H9 (cell line): ENCODE measurements around the gene TRIM56. TPM values are rescaled to one million over a fixed set of nuclear protein-coding genes. Genes with fewer than 3 reads are reported as not detected.

Experiments
- DNase-seq: peaks from one replicate; pipeline ENCODE4 v3.0.0-alpha.2; 2017
- H2AFZ ChIP-seq: one replicate; pipeline ENCODE4 v1.6.1; 2013; ENCODE audit warnings: mild to moderate bottlenecking, low read length, control low read depth, moderate library complexity
- H2AK5ac ChIP-seq: 2 replicates; pipeline ENCODE4 v1.6.1; 2013; ENCODE audit warnings: low read length, control low read depth, mixed read lengths; ENCODE audit not compliant: insufficient read length
- H2BK120ac ChIP-seq: one replicate; pipeline ENCODE4 v1.6.1; 2013; ENCODE audit warnings: low read depth, mild to moderate bottlenecking, low read length, control low read depth, inconsistent platforms; ENCODE audit not compliant: poor library complexity, severe bottlenecking
- H2BK12ac ChIP-seq: 2 replicates; pipeline ENCODE4 v1.6.1; 2013; ENCODE audit warnings: low read length, control low read depth, mixed read lengths, low read depth; ENCODE audit not compliant: insufficient read length
- H2BK15ac ChIP-seq: 2 replicates; pipeline ENCODE4 v1.6.1; 2013; ENCODE audit warnings: low read depth, low read length, control low read depth
- H2BK20ac ChIP-seq: one replicate; pipeline ENCODE4 v1.6.1; 2013; ENCODE audit warnings: low read depth, mild to moderate bottlenecking, low read length, control low read depth, inconsistent platforms; ENCODE audit not compliant: poor library complexity, severe bottlenecking
- H2BK5ac ChIP-seq: 2 replicates; pipeline ENCODE4 v1.6.1; 2013; ENCODE audit warnings: low read length, control low read depth, mixed read lengths; ENCODE audit not compliant: insufficient read length
- H3K14ac ChIP-seq: 2 replicates; pipeline ENCODE4 v1.6.1; 2013; ENCODE audit warnings: low read length, control low read depth; ENCODE audit not compliant: insufficient read depth
- H3K18ac ChIP-seq: 2 replicates; pipeline ENCODE4 v1.6.1; 2013; ENCODE audit warnings: low read depth, mild to moderate bottlenecking, mixed read lengths, low read length, control low read depth; ENCODE audit not compliant: insufficient read length
- H3K23ac ChIP-seq: 2 replicates; pipeline ENCODE4 v1.6.1; 2013; ENCODE audit warnings: low read length, control low read depth, mixed read lengths, low read depth; ENCODE audit not compliant: insufficient read length
- H3K23me2 ChIP-seq: 2 replicates; pipeline ENCODE4 v1.6.1; 2013; ENCODE audit warnings: low read depth, mild to moderate bottlenecking, mixed read lengths, low read length, control low read depth; ENCODE audit not compliant: insufficient read length, poor library complexity, severe bottlenecking
- H3K27ac ChIP-seq: 2 replicates; pipeline ENCODE4 v1.5.1; 2013; ENCODE audit warnings: low read length, control low read depth, mixed read lengths, low read depth; ENCODE audit not compliant: insufficient read length
- H3K27me3 ChIP-seq: 2 replicates; pipeline ENCODE4 v1.6.1; 2013; ENCODE audit warnings: low read length, control low read depth, inconsistent platforms; ENCODE audit not compliant: insufficient read depth
- H3K4ac ChIP-seq: 2 replicates; pipeline ENCODE4 v1.6.1; 2013; ENCODE audit warnings: low read depth, mild to moderate bottlenecking, control low read depth, inconsistent platforms, low read length, moderate library complexity
- H3K4me1 ChIP-seq: 2 replicates; pipeline ENCODE4 v1.6.1; 2013; ENCODE audit warnings: low read length, control low read depth, inconsistent platforms; ENCODE audit not compliant: insufficient read depth
- H3K4me2 ChIP-seq: 2 replicates; pipeline ENCODE4 v1.6.1; 2013; ENCODE audit warnings: low read length, control low read depth, mixed read lengths; ENCODE audit not compliant: insufficient read length, insufficient read depth
- H3K56ac ChIP-seq: 2 replicates; pipeline ENCODE4 v1.6.1; 2013; ENCODE audit warnings: low read depth, mild to moderate bottlenecking, mixed read lengths, low read length, control low read depth; ENCODE audit not compliant: insufficient read length
- H3K79me1 ChIP-seq: 2 replicates; pipeline ENCODE4 v1.6.1; 2013; ENCODE audit warnings: low read depth, mild to moderate bottlenecking, moderate library complexity, low read length, control low read depth, inconsistent platforms; ENCODE audit not compliant: insufficient read depth, poor library complexity, severe bottlenecking
- H3K79me2 ChIP-seq: 2 replicates; pipeline ENCODE4 v1.6.1; 2013; ENCODE audit warnings: low read length, control low read depth, inconsistent platforms; ENCODE audit not compliant: insufficient read depth
- H3K9ac ChIP-seq: 2 replicates; pipeline ENCODE4 v1.6.1; 2013; ENCODE audit warnings: low read length, control low read depth, mixed read lengths; ENCODE audit not compliant: insufficient read length; ENCODE audit errors: extremely low read depth
- H3K9me3 ChIP-seq: one replicate; pipeline ENCODE4 v1.6.1; 2013; ENCODE audit warnings: low read depth, low read length, inconsistent platforms; ENCODE audit not compliant: control insufficient read depth
- H3T11ph ChIP-seq: one replicate; pipeline ENCODE4 v1.6.1; 2013; ENCODE audit warnings: mild to moderate bottlenecking, low read length, control low read depth, inconsistent platforms
- H4K20me1 ChIP-seq: one replicate; pipeline ENCODE4 v1.6.1; 2013; ENCODE audit not compliant: control insufficient read depth, insufficient read length, insufficient read depth
- H4K5ac ChIP-seq: 2 replicates; pipeline ENCODE4 v1.6.1; 2013; ENCODE audit warnings: low read depth, mild to moderate bottlenecking, mixed read lengths, low read length, control low read depth; ENCODE audit not compliant: insufficient read length
- H4K8ac ChIP-seq: replicated peaks from 2 replicates; pipeline ENCODE4 v1.6.1; 2013; ENCODE audit warnings: low read length, control low read depth, mixed read lengths, low read depth; ENCODE audit not compliant: insufficient read length
- H4K91ac ChIP-seq: 2 replicates; pipeline ENCODE4 v1.6.1; 2013; ENCODE audit warnings: low read depth, mild to moderate bottlenecking, moderate library complexity, mixed read lengths, low read length, control low read depth; ENCODE audit not compliant: insufficient read length
- H3K27ac Mint-ChIP-seq, 3 experiments: 2 replicates in 2 of 3; 3 replicates in 1 of 3; pipeline ENCODE4 v1.8.0; 2020 to 2021; ENCODE audit warnings: mixed read lengths in 3 of 3, mild to moderate bottlenecking in 1 of 3, moderate library complexity in 1 of 3
- H3K27me3 Mint-ChIP-seq: 2 replicates; pipeline ENCODE4 v1.8.0; 2021; ENCODE audit warnings: low read depth, mild to moderate bottlenecking, moderate library complexity, mixed read lengths
- H3K36me3 Mint-ChIP-seq, 3 experiments: 2 replicates in 2 of 3; 3 replicates in 1 of 3; pipeline ENCODE4 v1.8.0; 2020 to 2021; ENCODE audit warnings: low read depth in 3 of 3, mixed read lengths in 3 of 3; ENCODE audit not compliant: insufficient read depth in 1 of 3
- H3K4me1 Mint-ChIP-seq, 2 experiments: 2 replicates each; pipeline ENCODE4 v1.8.0; 2020; ENCODE audit warnings: mixed read lengths in 2 of 2
- H3K4me3 Mint-ChIP-seq, 2 experiments: 2 replicates in 1 of 2; 3 replicates in 1 of 2; pipeline ENCODE4 v1.8.0; 2020 to 2021; ENCODE audit warnings: mild to moderate bottlenecking in 2 of 2, mixed read lengths in 2 of 2, moderate library complexity in 1 of 2
- H3K9me3 Mint-ChIP-seq, 2 experiments: 2 replicates in 1 of 2; 3 replicates in 1 of 2; pipeline ENCODE4 v1.8.0; 2020; ENCODE audit warnings: mild to moderate bottlenecking in 2 of 2, mixed read lengths in 2 of 2, moderate library complexity in 1 of 2
- CTCF ChIP-seq: fragments of 200-600 bp; sonication (generic); conservative IDR thresholded peaks from 3 replicates; pipeline ENCODE4 v1.8.0; 2021; ENCODE audit warnings: antibody characterized with exemption, mild to moderate bottlenecking
- WGBS: extraction: QIAGEN DNeasy Blood & Tissue Kit; methylation state at CpG from one replicate; pipeline ENCODE4 v1.1.7; 2013; ENCODE audit warnings: missing lambda C conversion rate, low lambda C conversion rate, mixed read lengths; ENCODE audit not compliant: insufficient read length; ENCODE audit errors: extremely low coverage; 5-methylcytosine and 5-hydroxymethylcytosine counted together
- total RNA-seq: library from RNA; stranded (reverse); gene quantifications from 2 replicates; pipeline ENCODE4 v1.2.1, GENCODE V29; 2021

The TRIM56 gene
- total RNA-seq, 1 experiment from 2014 or later, result 21.8 TPM

GRCh38 chr7:101108961-101109360 lies 23.7 kb downstream of the TRIM56 start:
- Histone ChIP-seq H4K5ac (no peak overlapping the region), H3K23ac (no peak overlapping the region), H2BK5ac (no peak overlapping the region), H2AFZ (no peak overlapping the region), H2BK20ac (no peak overlapping the region), H3K4me1 (no peaks in the 10 kb centered on the region), H3K27me3 (no peaks in the 10 kb centered on the region), H3K9ac (no peak overlapping the region), H2BK12ac (no peak overlapping the region), H3K4me2 (no peak overlapping the region), H3K4ac (no peak overlapping the region), H3K14ac (no peak overlapping the region), H3T11ph (no peak overlapping the region), H2AK5ac (no peak overlapping the region), H2BK15ac (no peak overlapping the region), H3K56ac (no peak overlapping the region), H3K9me3 (no peaks in the 10 kb centered on the region), H4K20me1 (no peaks in the 10 kb centered on the region), H4K91ac (no peak overlapping the region), H3K18ac (no peak overlapping the region), H3K23me2 (no peaks in the 10 kb centered on the region), H3K79me2 (no peaks in the 10 kb centered on the region), H2BK120ac (no peak overlapping the region), H3K79me1 (no peaks in the 10 kb centered on the region), H3K27ac (no peak overlapping the region), H4K8ac (no peak overlapping the region)
- no peak overlapping the region for H3K4me3 Mint-ChIP-seq
- H3K36me3 Mint-ChIP-seq, result no peaks in the 10 kb centered on the region; a peak in 1 of 7 replicates
- no peak for TF ChIP-seq CTCF
- 0 out of 7 replicates have a peak overlapping the region, but pooled peaks of 1 of the 3 experiments have one; percentile 29 for H3K27ac Mint-ChIP-seq
- no CpG with 5 or more reads among the region's 7 CpGs for WGBS
- no peak for DNase-seq
- H3K4me1 Mint-ChIP-seq, result peaks cover 7 to 8% of the 10 kb centered on the region in 2 experiments
- no peaks in the 10 kb centered on the region for H3K27me3 Mint-ChIP-seq
- H3K9me3 Mint-ChIP-seq, result no peaks in the 10 kb centered on the region
